Epithelial cell of esophagus (primary cell): ENCODE results near the gene KLF17.
A peak's percentile ranks its signal among the peaks of the same experiment; 100 is the strongest.
"Not testable (repeated sequence)": the region's sequence is repeated elsewhere in the genome, so short reads cannot be mapped to it uniquely, and the experiment has no call there.

ENCODE experiments used
- DNase-seq: peaks from one replicate; pipeline ENCODE4 v3.0.0; 2010; ENCODE audit warnings: low read depth
- H3K4me3 ChIP-seq: 2 replicates; pipeline ENCODE4 v1.5.1; 2011; ENCODE audit warnings: mild to moderate bottlenecking, low read length, control low read depth
- TF ChIP-seq, protein P1 (sequence below): IDR thresholded peaks from 2 replicates; pipeline ENCODE4 v1.5.1; 2011; ENCODE audit warnings: low read depth, mild to moderate bottlenecking, low read length, control low read depth, inconsistent platforms; ENCODE audit not compliant: insufficient read depth; ENCODE audit errors: missing control alignments

The KLF17 gene

DNA sequence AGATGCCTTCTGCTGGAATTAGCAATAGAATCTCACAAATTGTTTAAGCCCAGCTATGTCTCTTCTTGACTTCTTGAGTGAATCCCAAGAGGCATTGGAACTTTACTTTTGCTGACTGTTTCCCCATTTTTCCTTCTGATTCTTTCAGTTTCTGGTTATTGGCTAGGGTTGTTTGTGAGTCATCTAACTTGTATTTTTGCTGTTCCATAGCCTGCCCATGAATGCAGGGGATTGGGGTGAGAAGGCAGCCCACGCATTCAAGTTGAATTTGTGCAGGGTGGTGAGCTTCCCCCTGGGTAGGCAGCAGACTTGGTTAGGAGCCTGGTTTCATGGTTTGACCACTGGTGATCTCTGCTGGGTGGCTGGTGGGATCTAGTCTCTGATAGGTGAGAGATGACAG, 10.4 kb upstream of the KLF17 start:
- TF ChIP-seq, protein P1, sequence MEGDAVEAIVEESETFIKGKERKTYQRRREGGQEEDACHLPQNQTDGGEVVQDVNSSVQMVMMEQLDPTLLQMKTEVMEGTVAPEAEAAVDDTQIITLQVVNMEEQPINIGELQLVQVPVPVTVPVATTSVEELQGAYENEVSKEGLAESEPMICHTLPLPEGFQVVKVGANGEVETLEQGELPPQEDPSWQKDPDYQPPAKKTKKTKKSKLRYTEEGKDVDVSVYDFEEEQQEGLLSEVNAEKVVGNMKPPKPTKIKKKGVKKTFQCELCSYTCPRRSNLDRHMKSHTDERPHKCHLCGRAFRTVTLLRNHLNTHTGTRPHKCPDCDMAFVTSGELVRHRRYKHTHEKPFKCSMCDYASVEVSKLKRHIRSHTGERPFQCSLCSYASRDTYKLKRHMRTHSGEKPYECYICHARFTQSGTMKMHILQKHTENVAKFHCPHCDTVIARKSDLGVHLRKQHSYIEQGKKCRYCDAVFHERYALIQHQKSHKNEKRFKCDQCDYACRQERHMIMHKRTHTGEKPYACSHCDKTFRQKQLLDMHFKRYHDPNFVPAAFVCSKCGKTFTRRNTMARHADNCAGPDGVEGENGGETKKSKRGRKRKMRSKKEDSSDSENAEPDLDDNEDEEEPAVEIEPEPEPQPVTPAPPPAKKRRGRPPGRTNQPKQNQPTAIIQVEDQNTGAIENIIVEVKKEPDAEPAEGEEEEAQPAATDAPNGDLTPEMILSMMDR = no peak
- H3K4me3 ChIP-seq = no peak overlapping the region
- DNase-seq = peak; percentile 14

DNA sequence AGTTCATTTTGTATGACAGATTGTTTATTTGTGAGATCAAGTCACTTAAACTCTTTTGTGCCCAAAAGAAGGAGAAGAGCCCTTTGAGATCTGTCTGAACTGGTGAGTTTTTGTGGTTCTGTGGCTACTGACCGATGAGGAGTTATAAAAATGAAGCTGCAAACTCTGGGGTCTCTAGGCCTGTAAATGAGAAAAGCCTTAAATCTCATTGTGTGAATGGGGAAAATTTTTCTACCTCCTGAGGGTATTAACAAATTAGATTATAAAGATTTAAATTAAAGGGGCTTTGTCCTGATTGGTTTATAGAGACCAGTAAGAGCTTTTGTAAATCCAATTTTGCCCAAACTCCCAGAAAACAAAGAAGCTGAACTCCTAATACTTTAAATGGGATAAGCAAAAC, 9.7 kb upstream of the KLF17 start:
- no peak for DNase-seq
- TF ChIP-seq, protein P1 = no peak
- H3K4me3 ChIP-seq = no peak overlapping the region

DNA sequence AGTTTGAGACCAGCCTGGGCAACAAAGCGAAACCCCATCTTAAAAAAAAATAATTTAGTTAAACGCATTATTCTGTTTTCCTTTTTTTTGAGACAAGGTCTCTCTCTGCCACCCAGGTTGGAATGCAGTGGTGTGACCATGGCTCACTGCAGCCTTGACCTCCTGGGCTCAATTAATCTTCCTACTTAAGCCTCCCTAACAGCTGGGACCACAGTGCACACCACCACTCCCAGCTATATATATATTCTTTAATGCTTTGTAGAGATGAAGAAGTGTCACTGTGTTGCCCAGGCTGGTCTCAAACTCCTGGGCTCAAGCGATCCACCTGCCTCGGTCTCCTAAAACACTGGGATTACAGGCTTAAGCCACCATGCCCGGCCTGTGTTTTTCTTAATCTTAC, 7.7 kb upstream of the KLF17 start:
- no peak overlapping the region for H3K4me3 ChIP-seq
- DNase-seq = no peak
- TF ChIP-seq, protein P1 = no peak

DNA sequence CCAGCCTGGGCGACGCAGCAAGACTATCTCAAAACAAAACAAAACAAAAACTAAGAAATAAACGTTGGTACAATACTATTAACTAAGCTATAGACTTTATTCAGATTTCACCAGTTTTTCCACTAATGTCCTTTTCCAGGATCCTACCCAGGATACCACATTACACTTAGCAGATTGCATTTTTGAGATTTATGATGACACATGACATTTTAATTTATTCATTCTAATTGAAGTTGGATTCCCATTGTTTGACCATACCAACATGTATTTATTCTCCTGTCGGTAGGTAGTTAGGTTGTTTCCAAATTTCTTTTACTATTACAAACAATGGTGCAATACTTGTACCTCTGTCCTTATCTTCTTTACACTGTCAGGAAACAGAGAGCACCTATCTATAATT, 6.8 kb upstream of the KLF17 start:
- no peak for DNase-seq
- no peak overlapping the region for H3K4me3 ChIP-seq
- TF ChIP-seq, protein P1 = no peak

DNA sequence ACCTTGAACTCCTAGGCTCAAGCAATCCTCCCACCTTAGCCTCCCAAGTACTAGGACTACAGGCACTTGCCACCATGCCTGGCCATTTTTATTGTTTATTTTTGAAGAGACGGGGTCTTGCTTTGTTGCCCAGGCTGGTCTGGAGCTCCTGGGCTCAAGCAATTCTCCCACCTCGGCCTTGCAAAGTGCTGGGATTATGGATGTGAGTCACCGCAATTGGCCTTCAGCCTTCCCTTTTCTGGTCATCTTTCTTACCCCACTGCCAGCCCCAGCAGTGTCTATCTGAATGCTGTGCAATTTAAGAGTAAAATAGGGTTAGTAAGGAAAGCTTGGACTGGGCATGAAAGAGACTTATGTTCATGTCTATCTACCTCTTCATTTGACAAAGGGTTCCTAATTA, 6.1 kb upstream of the KLF17 start:
- no peak overlapping the region for H3K4me3 ChIP-seq
- TF ChIP-seq, protein P1 = no peak
- no peak for DNase-seq

DNA sequence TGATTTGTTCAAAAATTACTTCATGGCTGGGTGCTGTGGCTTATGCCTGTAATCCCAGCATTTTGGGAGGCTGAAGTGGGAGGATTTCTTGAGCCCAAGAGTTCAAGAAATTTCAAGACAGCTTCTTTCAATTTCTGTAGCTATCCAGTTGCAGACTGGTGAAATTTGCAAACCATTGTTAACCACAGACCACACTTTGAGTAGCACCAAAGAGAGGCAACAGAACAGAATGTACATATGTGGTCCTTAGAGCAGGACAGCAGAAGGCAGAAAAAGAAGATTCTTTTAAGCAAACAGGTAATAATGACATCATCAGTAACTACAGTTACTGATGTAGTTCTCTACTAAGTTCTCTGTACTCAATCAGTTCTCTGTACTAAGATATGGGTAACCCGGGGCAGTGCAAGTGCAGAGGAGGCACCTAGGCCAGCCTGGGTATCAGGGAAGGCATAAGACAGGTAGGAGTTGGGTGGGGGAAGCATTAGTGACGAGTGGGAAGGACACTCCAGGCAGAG, 5.5 kb upstream of the KLF17 start:
- DNase-seq = no peak
- TF ChIP-seq, protein P1 = no peak
- no peak overlapping the region for H3K4me3 ChIP-seq

DNA sequence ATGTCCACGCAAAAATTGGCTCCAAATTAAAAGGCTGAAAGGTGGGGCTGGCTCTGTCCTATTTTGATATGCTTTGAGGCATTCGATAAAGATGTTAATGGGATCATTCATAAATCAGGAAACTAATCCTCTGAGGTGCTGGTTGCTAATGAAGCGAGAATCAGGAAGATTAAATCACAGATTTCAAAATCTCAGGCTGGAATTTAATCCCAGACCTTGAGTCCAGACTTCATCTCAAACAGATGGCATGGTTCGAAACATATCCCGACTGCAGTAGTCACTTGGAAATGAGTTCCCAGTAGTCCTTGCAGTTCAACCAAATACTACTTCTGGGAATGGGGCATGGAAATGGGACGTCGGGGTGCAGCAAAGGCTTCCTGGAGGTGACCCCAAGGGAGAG, 4.5 kb upstream of the KLF17 start:
- TF ChIP-seq, protein P1 = no peak
- no peak overlapping the region for H3K4me3 ChIP-seq
- DNase-seq = no peak

DNA sequence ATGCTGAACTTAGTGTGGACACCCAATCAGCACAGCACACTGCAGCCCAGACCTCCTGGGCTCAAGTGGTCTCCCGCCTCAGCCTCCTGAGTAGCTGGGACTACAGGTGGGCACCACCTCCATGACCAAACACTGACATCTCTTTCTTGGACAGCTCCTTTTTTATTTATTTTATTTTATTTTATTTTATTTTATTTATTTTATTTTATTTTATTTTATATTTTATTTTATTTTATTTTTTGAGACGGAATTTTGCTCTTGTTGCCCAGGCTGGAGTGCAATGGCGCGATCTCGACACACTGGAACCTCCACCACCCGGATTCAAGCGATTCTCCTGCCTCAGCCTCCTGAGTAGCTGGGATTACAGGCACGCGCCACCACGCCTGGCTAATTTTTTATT, 1.3 kb upstream of the KLF17 start:
- not testable (repeated sequence) for DNase-seq, H3K4me3 ChIP-seq
